ENCODE results near the gene OGDHL.

- no peak for TF ChIP-seq POLR2A (IDR thresholded peaks at IDR 0.05; ENCODE audit: low read length)
- no peak for TF ChIP-seq GATA1 (IDR thresholded peaks at IDR 0.05; ENCODE audit: low read depth, low read length)
These were observed 6.1 kb downstream of the OGDHL start for GRCh38 chr10:49756031-49756430.
